ENCODE results near the gene ALK. TPM values are rescaled to one million over a fixed set of nuclear protein-coding genes. Genes with fewer than 3 reads are reported as not detected.

The ALK gene
- total RNA-seq, 1 experiment from 2014 or later, result not detected

- WGBS (ENCODE audit: extremely low coverage, insufficient read length, low lambda C conversion rate), result no CpG with 5 or more reads among the region's 2 CpGs
- H3K79me2 ChIP-seq (ENCODE audit: insufficient read depth, low read length), result no peaks in the 10 kb centered on the region
- no peak overlapping the region for H3K4me2 ChIP-seq (ENCODE audit: insufficient read depth, insufficient read length, low read length)
- H2AK5ac ChIP-seq (ENCODE audit: insufficient read length, low read length), result no peak overlapping the region
- no peak overlapping the region for H3K56ac ChIP-seq (ENCODE audit: insufficient read length, low read depth, low read length)
- TF ChIP-seq, protein P1, sequence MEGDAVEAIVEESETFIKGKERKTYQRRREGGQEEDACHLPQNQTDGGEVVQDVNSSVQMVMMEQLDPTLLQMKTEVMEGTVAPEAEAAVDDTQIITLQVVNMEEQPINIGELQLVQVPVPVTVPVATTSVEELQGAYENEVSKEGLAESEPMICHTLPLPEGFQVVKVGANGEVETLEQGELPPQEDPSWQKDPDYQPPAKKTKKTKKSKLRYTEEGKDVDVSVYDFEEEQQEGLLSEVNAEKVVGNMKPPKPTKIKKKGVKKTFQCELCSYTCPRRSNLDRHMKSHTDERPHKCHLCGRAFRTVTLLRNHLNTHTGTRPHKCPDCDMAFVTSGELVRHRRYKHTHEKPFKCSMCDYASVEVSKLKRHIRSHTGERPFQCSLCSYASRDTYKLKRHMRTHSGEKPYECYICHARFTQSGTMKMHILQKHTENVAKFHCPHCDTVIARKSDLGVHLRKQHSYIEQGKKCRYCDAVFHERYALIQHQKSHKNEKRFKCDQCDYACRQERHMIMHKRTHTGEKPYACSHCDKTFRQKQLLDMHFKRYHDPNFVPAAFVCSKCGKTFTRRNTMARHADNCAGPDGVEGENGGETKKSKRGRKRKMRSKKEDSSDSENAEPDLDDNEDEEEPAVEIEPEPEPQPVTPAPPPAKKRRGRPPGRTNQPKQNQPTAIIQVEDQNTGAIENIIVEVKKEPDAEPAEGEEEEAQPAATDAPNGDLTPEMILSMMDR (conservative IDR thresholded peaks at IDR 0.05), result no peak
- H3K27ac ChIP-seq (ENCODE audit: insufficient read length, low read depth, low read length), result no peak overlapping the region
- no peak overlapping the region for H4K8ac ChIP-seq (replicated peaks; ENCODE audit: insufficient read length, low read depth, low read length)
- H3K4me3 Mint-ChIP-seq, result no peak overlapping the region
- no peak overlapping the region for H4K91ac ChIP-seq (ENCODE audit: insufficient read length, low read depth, low read length)
- no peak for DNase-seq
- no peak overlapping the region for H2BK12ac ChIP-seq (ENCODE audit: insufficient read length, low read depth, low read length)
- H3K23ac ChIP-seq (ENCODE audit: insufficient read length, low read depth, low read length), result no peak overlapping the region
- no peak overlapping the region for H3K14ac ChIP-seq (ENCODE audit: insufficient read depth, low read length)
- H3K9me3 ChIP-seq (ENCODE audit: control insufficient read depth, low read depth, low read length), result no peaks in the 10 kb centered on the region
- no peaks in the 10 kb centered on the region for H3K4me1 Mint-ChIP-seq
- peaks cover 3 to 5% of the 10 kb centered on the region in 2 experiments; a peak in 2 of 5 replicates for H3K9me3 Mint-ChIP-seq
- no peaks in the 10 kb centered on the region for H3K4me1 ChIP-seq (ENCODE audit: insufficient read depth, low read length)
- H3T11ph ChIP-seq (ENCODE audit: low read length), result no peak overlapping the region
- no peaks in the 10 kb centered on the region for H3K79me1 ChIP-seq (ENCODE audit: insufficient read depth, low read depth, low read length, poor library complexity, severe bottlenecking)
- H3K27me3 Mint-ChIP-seq (ENCODE audit: low read depth), result peaks cover 28% of the 10 kb centered on the region
- H2BK15ac ChIP-seq (ENCODE audit: low read depth, low read length), result no peak overlapping the region
- no peaks in the 10 kb centered on the region for H3K23me2 ChIP-seq (ENCODE audit: insufficient read length, low read depth, low read length, poor library complexity, severe bottlenecking)
- H3K9ac ChIP-seq (ENCODE audit: extremely low read depth, insufficient read length, low read length), result no peak overlapping the region
- no peak overlapping the region for H2BK5ac ChIP-seq (ENCODE audit: insufficient read length, low read length)
- no peaks in the 10 kb centered on the region for H4K20me1 ChIP-seq (ENCODE audit: control insufficient read depth, insufficient read depth, insufficient read length)
- H3K27ac Mint-ChIP-seq, result no peak overlapping the region
- no peak overlapping the region for H4K5ac ChIP-seq (ENCODE audit: insufficient read length, low read depth, low read length)
- no peak overlapping the region for H2BK20ac ChIP-seq (ENCODE audit: low read depth, low read length, poor library complexity, severe bottlenecking)
- H2BK120ac ChIP-seq (ENCODE audit: low read depth, low read length, poor library complexity, severe bottlenecking), result no peak overlapping the region
- H2AFZ ChIP-seq (ENCODE audit: low read length), result no peak overlapping the region
- H3K27me3 ChIP-seq (ENCODE audit: insufficient read depth, low read length), result no peaks in the 10 kb centered on the region
- H3K18ac ChIP-seq (ENCODE audit: insufficient read length, low read depth, low read length), result no peak overlapping the region
- no peaks in the 10 kb centered on the region for H3K36me3 Mint-ChIP-seq (ENCODE audit: insufficient read depth in 1 of 3, low read depth in 3 of 3)
- H3K4ac ChIP-seq (ENCODE audit: low read depth, low read length), result no peak overlapping the region
These were observed 89.8 kb downstream of the ALK start for GRCh38 chr2:29831560-29831959.
